ENCODE results near the gene NDUFC1. TPM values are rescaled to one million over a fixed set of nuclear protein-coding genes. Genes with fewer than 3 reads are reported as not detected.
A peak's percentile ranks its signal among the peaks of the same experiment; 100 is the strongest.

The NDUFC1 gene
- total and polyA plus RNA-seq, 9 of the 15 experiments (the other 6 are each of a cell fraction or from before 2014, with no cell fraction given): 58.9 to 378 (median 120) TPM

GRCh38 chr4:139266583-139267257 is 35.6 kb downstream of the NDUFC1 start (continued):
- TF ChIP-seq MITF (IDR thresholded peaks at IDR 0.05): peak; percentile 78; the same call in 1 of the 2 replicates
- TF ChIP-seq CTBP1 (IDR thresholded peaks at IDR 0.05; ENCODE audit: borderline replicate concordance): peak; percentile 94
- no peak for TF ChIP-seq RBM25 (IDR thresholded peaks at IDR 0.05; ENCODE audit: low read depth, low read length, severe bottlenecking)
- TF ChIP-seq ZNF740 (CRISPR knock-in tag; IDR thresholded peaks at IDR 0.05): no peak
- TF ChIP-seq ZNF740 (tag; IDR thresholded peaks at IDR 0.05): no peak
- 0 out of 2 replicates have a peak, but pooled peaks have one; percentile 26 for TF ChIP-seq XRCC5 (IDR thresholded peaks at IDR 0.05; ENCODE audit: low read depth, low read length)
- TF ChIP-seq, protein P1, sequence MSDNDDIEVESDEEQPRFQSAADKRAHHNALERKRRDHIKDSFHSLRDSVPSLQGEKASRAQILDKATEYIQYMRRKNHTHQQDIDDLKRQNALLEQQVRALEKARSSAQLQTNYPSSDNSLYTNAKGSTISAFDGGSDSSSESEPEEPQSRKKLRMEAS (CRISPR knock-in tag; IDR thresholded peaks at IDR 0.05): peak; percentile 86
- TF ChIP-seq HDAC3 (IDR thresholded peaks at IDR 0.05; ENCODE audit: borderline replicate concordance, partially characterized antibody): peak; percentile 86
- TF ChIP-seq, protein P2, sequence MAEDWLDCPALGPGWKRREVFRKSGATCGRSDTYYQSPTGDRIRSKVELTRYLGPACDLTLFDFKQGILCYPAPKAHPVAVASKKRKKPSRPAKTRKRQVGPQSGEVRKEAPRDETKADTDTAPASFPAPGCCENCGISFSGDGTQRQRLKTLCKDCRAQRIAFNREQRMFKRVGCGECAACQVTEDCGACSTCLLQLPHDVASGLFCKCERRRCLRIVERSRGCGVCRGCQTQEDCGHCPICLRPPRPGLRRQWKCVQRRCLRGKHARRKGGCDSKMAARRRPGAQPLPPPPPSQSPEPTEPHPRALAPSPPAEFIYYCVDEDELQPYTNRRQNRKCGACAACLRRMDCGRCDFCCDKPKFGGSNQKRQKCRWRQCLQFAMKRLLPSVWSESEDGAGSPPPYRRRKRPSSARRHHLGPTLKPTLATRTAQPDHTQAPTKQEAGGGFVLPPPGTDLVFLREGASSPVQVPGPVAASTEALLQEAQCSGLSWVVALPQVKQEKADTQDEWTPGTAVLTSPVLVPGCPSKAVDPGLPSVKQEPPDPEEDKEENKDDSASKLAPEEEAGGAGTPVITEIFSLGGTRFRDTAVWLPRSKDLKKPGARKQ (CRISPR knock-in tag; IDR thresholded peaks at IDR 0.05): no peak
- TF ChIP-seq, protein P3, sequence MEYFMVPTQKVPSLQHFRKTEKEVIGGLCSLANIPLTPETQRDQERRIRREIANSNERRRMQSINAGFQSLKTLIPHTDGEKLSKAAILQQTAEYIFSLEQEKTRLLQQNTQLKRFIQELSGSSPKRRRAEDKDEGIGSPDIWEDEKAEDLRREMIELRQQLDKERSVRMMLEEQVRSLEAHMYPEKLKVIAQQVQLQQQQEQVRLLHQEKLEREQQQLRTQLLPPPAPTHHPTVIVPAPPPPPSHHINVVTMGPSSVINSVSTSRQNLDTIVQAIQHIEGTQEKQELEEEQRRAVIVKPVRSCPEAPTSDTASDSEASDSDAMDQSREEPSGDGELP (CRISPR knock-in tag; IDR thresholded peaks at IDR 0.05; ENCODE audit: borderline replicate concordance): peak; percentile 79
- TF ChIP-seq ATF7 (IDR thresholded peaks at IDR 0.05): peak; percentile 73
- peak; percentile 99 for TF ChIP-seq USF1 (CRISPR knock-in tag; IDR thresholded peaks at IDR 0.05)
- TF ChIP-seq SMARCB1 (IDR thresholded peaks at IDR 0.05; ENCODE audit: insufficient read length, low read depth): peak; percentile 19
- peak; percentile 92; the same call in 1 of the 2 replicates for TF ChIP-seq NBN (IDR thresholded peaks at IDR 0.05; ENCODE audit: low read depth)
- TF ChIP-seq MAFK (IDR thresholded peaks at IDR 0.05; ENCODE audit: low read length): peak; percentile 25; the same call in 1 of the 2 replicates
- TF ChIP-seq, protein P4, sequence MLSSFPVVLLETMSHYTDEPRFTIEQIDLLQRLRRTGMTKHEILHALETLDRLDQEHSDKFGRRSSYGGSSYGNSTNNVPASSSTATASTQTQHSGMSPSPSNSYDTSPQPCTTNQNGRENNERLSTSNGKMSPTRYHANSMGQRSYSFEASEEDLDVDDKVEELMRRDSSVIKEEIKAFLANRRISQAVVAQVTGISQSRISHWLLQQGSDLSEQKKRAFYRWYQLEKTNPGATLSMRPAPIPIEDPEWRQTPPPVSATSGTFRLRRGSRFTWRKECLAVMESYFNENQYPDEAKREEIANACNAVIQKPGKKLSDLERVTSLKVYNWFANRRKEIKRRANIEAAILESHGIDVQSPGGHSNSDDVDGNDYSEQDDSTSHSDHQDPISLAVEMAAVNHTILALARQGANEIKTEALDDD (IDR thresholded peaks at IDR 0.05): peak; percentile 41; the same call in 1 of the 2 replicates
- TF ChIP-seq SRSF7 (optimal IDR thresholded peaks at IDR 0.05; ENCODE audit: low read depth, low read length): no peak
- no peak for TF ChIP-seq NCOA2 (IDR thresholded peaks at IDR 0.05; ENCODE audit: partially characterized antibody in 2 of 2)
- TF ChIP-seq CBFA2T3 (IDR thresholded peaks at IDR 0.05): peak; percentile 95
- TF ChIP-seq PML (IDR thresholded peaks at IDR 0.05; ENCODE audit: low read length): peak; percentile 69; the same call in 1 of the 2 replicates

All from K562 (cell line).